Spleen (tissue), 7 donors: ENCODE results near the gene RAP1GAP.

Source experiments
- CTCF ChIP-seq, 11 experiments: fragments of 200-600 bp in 7 of 11; fragments of 450-650 bp in 4 of 11; sonication (generic) in 4 of 11; IDR thresholded peaks in 8 of 11; conservative IDR thresholded peaks in 3 of 11; 1 replicate in 7 of 11; 2 replicates in 4 of 11; pipeline versions ENCODE4 v1.4.0 to v1.8.0; 2016 to 2021; ENCODE audit warnings: antibody characterized with exemption in 11 of 11, inconsistent platforms in 4 of 11, mild to moderate bottlenecking in 1 of 11
- POLR2A ChIP-seq, 3 donors: fragments of 450-650 bp; IDR thresholded peaks; one replicate each; pipeline ENCODE4 v1.5.1; 2017; ENCODE audit warnings: antibody characterized with exemption in 3 of 3, mild to moderate bottlenecking in 1 of 3
- POLR2AphosphoS5 ChIP-seq, 3 donors: sonication (generic); formaldehyde crosslinking; IDR thresholded peaks; one replicate each; pipeline ENCODE4 v1.5.1; 2017; ENCODE audit warnings: antibody characterized with exemption in 3 of 3
- donor health status: DM: no; HTN: no; CAD: no; lungs with moderate emphysema.
- donor health status: DM: no; HTN: no; CAD: no.
- donor health status: DM: no; HTN: no; CAD: no.

- TF ChIP-seq CTCF (IDR thresholded peaks at IDR 0.05 in 8 of 11, conservative IDR thresholded peaks at IDR 0.05 in 3 of 11) = no peak
- no peak for TF ChIP-seq POLR2AphosphoS5 (IDR thresholded peaks at IDR 0.05)
- TF ChIP-seq POLR2A (IDR thresholded peaks at IDR 0.05) = no peak
Measured at GRCh38 chr1:21655259-21655658, 13.9 kb downstream of the RAP1GAP start.
